GM12878 (cell line): ENCODE results near the gene APOBEC2. TPM values are rescaled to one million over a fixed set of nuclear protein-coding genes. Genes with fewer than 3 reads are reported as not detected.
A peak's percentile ranks its signal among the peaks of the same experiment; 100 is the strongest.

ENCODE experiments used
- ATAC-seq: fragments of 200-7000 bp; cut with Tn5 transposase; 3 replicates; pipeline ENCODE4 v1.9.1; 2020; ENCODE audit warnings: mild to moderate bottlenecking, moderate library complexity
- BruUV-seq: library from RNA; stranded (reverse); fragments of 400-500 nt; replicated peaks from 2 replicates; lab custom pipeline; 2021; lab: Mats Ljungman, UMichigan
- CTCF ChIA-PET: fragments of 300-600 bp; sonication (Branson Sonifier 250); formaldehyde crosslinking; extraction: SDS; loops from one replicate; lab custom pipeline; 2021; ENCODE audit warnings: inconsistent platforms; lab: Yijun Ruan, JAX
- POLR2A ChIA-PET: fragments of 350-600 bp; formaldehyde crosslinking; extraction: SDS; loops from one replicate; lab custom pipeline; 2021; ENCODE audit warnings: inconsistent platforms; lab: Charles Lee
- RAD21 ChIA-PET: fragments of 300-600 bp; sonication (Branson Sonifier 250); formaldehyde crosslinking; loops from one replicate; lab custom pipeline; 2023; ENCODE audit warnings: antibody characterized with exemption; ENCODE audit not compliant: unreplicated experiment; lab: Charles Lee
- SMC1A ChIA-PET: fragments of 300-600 bp; sonication (Branson Sonifier 250); formaldehyde crosslinking; loops from one replicate; lab custom pipeline; 2023; ENCODE audit not compliant: unreplicated experiment, uncharacterized antibody; lab: Charles Lee
- DNase-seq: peaks from one replicate; pipeline ENCODE4 v3.0.0-alpha.2; 2011; ENCODE audit warnings: low read depth, low spot score
- FAIRE-seq: peaks from 3 replicates; lab custom pipeline; 2011; peaks lifted over from hg19 to GRCh38; lab: Jason Lieb, UNC
- H2AFZ ChIP-seq: 2 replicates; pipeline ENCODE4 v1.6.0; 2011; ENCODE audit warnings: low read depth, low read length, control low read depth; ENCODE audit not compliant: control insufficient read depth
- H3K27ac ChIP-seq: 2 replicates; pipeline ENCODE4 v1.5.1; 2011; ENCODE audit warnings: control low read depth; ENCODE audit not compliant: control insufficient read depth, insufficient read depth
- H3K27me3 ChIP-seq, 2 experiments: replicated peaks in 1 of 2; 2 replicates each; pipeline versions ENCODE4 v1.6.0 to v1.6.1; 2011; ENCODE audit warnings: low read length in 1 of 2; ENCODE audit not compliant: control insufficient read depth in 2 of 2, insufficient read depth in 2 of 2
- H3K36me3 ChIP-seq, 2 experiments: 2 replicates each; pipeline ENCODE4 v1.5.1; 2011; ENCODE audit warnings: low read length in 1 of 2; ENCODE audit not compliant: control insufficient read depth in 2 of 2, insufficient read depth in 2 of 2
- H3K4me1 ChIP-seq: 2 replicates; pipeline ENCODE4 v1.6.1; 2011; ENCODE audit warnings: mild to moderate bottlenecking, low read length, moderate library complexity, mixed read lengths; ENCODE audit not compliant: control insufficient read depth, insufficient read depth
- H3K4me2 ChIP-seq: 2 replicates; pipeline ENCODE4 v1.6.0; 2011; ENCODE audit warnings: control low read depth; ENCODE audit not compliant: control insufficient read depth, insufficient read depth
- H3K4me3 ChIP-seq: fragments of 200-600 bp; sonication (generic); 2 replicates; pipeline ENCODE4 v1.5.1; 2016
- H3K79me2 ChIP-seq: 2 replicates; pipeline ENCODE4 v1.6.0; 2011; ENCODE audit warnings: low read length; ENCODE audit not compliant: control insufficient read depth, insufficient read depth
- H3K9ac ChIP-seq: 2 replicates; pipeline ENCODE4 v1.8.0; 2011; ENCODE audit warnings: low read length, control low read depth, mixed read lengths; ENCODE audit not compliant: control insufficient read depth, insufficient read depth
- H3K9me3 ChIP-seq: replicated peaks from 3 replicates; pipeline ENCODE4 v1.5.1; 2011; ENCODE audit warnings: mild to moderate bottlenecking, low read length; ENCODE audit not compliant: control insufficient read depth, insufficient read depth
- H4K20me1 ChIP-seq: 2 replicates; pipeline ENCODE4 v1.6.0; 2011; ENCODE audit not compliant: control insufficient read depth, insufficient read depth
- BCL11A ChIP-seq: IDR thresholded peaks from 2 replicates; pipeline ENCODE4 v1.6.1; 2011; ENCODE audit warnings: low read depth, low read length
- BRCA1 ChIP-seq: IDR thresholded peaks from 2 replicates; pipeline ENCODE4 v1.6.1; 2011; ENCODE audit warnings: low read depth, low read length, improper control_type of control experiment
- CTCF ChIP-seq, 3 experiments: IDR thresholded peaks in 2 of 3; conservative IDR thresholded peaks in 1 of 3; 2 replicates each; pipeline ENCODE4 v1.5.1; 2011; ENCODE audit warnings: low read depth in 3 of 3, low read length in 3 of 3, mild to moderate bottlenecking in 3 of 3, control low read depth in 2 of 3, moderate library complexity in 2 of 3, inconsistent platforms in 1 of 3, mixed read lengths in 1 of 3; ENCODE audit not compliant: control insufficient read depth in 2 of 3, insufficient read depth in 1 of 3; ENCODE audit errors: extremely low read depth in 1 of 3
- ESRRA ChIP-seq: IDR thresholded peaks from 2 replicates; pipeline ENCODE4 v1.6.1; 2012; ENCODE audit warnings: mild to moderate bottlenecking, low read length, improper control_type of control experiment
- KDM1A ChIP-seq: fragments of 200-600 bp; sonication (generic); IDR thresholded peaks from 2 replicates; pipeline ENCODE4 v1.6.1; 2016; ENCODE audit warnings: borderline replicate concordance
- RAD21 ChIP-seq: IDR thresholded peaks from 2 replicates; pipeline ENCODE4 v1.6.1; 2011; ENCODE audit warnings: mild to moderate bottlenecking, low read depth, low read length, moderate library complexity; ENCODE audit not compliant: insufficient read depth
- SMC3 ChIP-seq: IDR thresholded peaks from 2 replicates; pipeline ENCODE4 v1.6.1; 2011; ENCODE audit warnings: low read length, improper control_type of control experiment, borderline replicate concordance
- TCF3 ChIP-seq: IDR thresholded peaks from 2 replicates; pipeline ENCODE4 v1.6.1; 2012; ENCODE audit warnings: low read depth, mild to moderate bottlenecking, low read length, borderline replicate concordance; ENCODE audit not compliant: insufficient read depth
- WGBS: methylation state at CpG from one replicate; pipeline ENCODE4 v1.1.6; 2016; ENCODE audit warnings: low lambda C conversion rate; ENCODE audit not compliant: insufficient replicate concordance, insufficient coverage; ENCODE audit errors: missing lambda C conversion rate; 5-methylcytosine and 5-hydroxymethylcytosine counted together
- in situ Hi-C: fragments of 300-500 bp; cut with MboI; formaldehyde crosslinking; loops from 9 replicates; pipeline ENCODE4 v1.14.3; 2018; ENCODE audit warnings: mixed read lengths
- intact Hi-C: fragments of 100-400 bp; cut with micrococcal nuclease; formaldehyde crosslinking; loops from one replicate; pipeline ENCODE4 v1.14.2; 2022; ENCODE audit not compliant: unreplicated experiment
- polyA plus RNA-seq, 11 experiments: library from polyadenylated mRNA; depleted of rRNA in 4 of 11; unstranded in 6 of 11; stranded (reverse) in 5 of 11; fragments of >200 nt; fragmentation: Nextera tagmentation in 4 of 11; fragmentation: Illumina TruSeq in 1 of 11; extraction: Ambion mirVana in 4 of 11; extraction: Trizol in 1 of 11; gene quantifications; 1 replicate in 1 of 11; 2 replicates in 10 of 11; pipeline versions ENCODE4 v1.2.1 to v1.2.3, GENCODE V29; 2011 to 2016; ENCODE audit warnings: inconsistent platforms in 2 of 11, missing spikeins in 2 of 11, low read depth in 1 of 11
- total RNA-seq, 4 experiments: library from RNA; depleted of rRNA in 3 of 4; stranded (reverse); fragments of >200 nt in 3 of 4; fragmentation: Illumina TruSeq in 1 of 4; extraction: Trizol in 1 of 4; gene quantifications; 2 replicates each; pipeline versions ENCODE4 v1.2.1 to v1.2.3, GENCODE V29; 2013 to 2021

The APOBEC2 gene
- total and polyA plus RNA-seq, 10 of the 15 experiments (the other 5 are each of a cell fraction or from before 2014, with no cell fraction given), result 0.11 to 1.4 (median 0.87) TPM; not detected in 6

GRCh38 chr6:41039060-41039998 is 13.7 kb upstream of the APOBEC2 start, which contains the start of gene UNC5CL:
Gene UNC5CL, minus strand, starts transcription at chr6:41039221. Its CDS starts 4,147 bp downstream, at chr6:41035074.
- H3K36me3 ChIP-seq, result no peaks in the 10 kb centered on the region
- RAD21 ChIA-PET, result interaction anchor here (2.1 kb wide), 1 partner anchor 11 kb away, joined by 5 read pairs; no protein-coding TSS in a partner anchor
- no peak within 1 kb of the TSS for H3K9ac ChIP-seq
- no peaks in the 10 kb centered on the region for H3K79me2 ChIP-seq
- no peaks in the 10 kb centered on the region for H3K9me3 ChIP-seq
- no peaks in the 10 kb centered on the region for H4K20me1 ChIP-seq
- no peak within 1 kb of the TSS for H3K4me3 ChIP-seq
- DNase-seq (no peak), FAIRE-seq (no peak), ATAC-seq (peak; percentile 92)
- H3K4me1 ChIP-seq, result no peaks in the 10 kb centered on the region
- 50% methylated on average over 10 of the region's 10 CpGs for WGBS
- no peaks in the 10 kb centered on the region for H3K27me3 ChIP-seq
- no TSS peak for BruUV-seq
- CTCF ChIA-PET, result interaction anchor here (0.6 to 7.7 kb wide), 20 partner anchors 10 to 1339 kb away, joined by 3 to 62 read pairs (median 4); partner anchors contain the start of genes NFYA and OARD1
- in situ Hi-C loops (no loop called here), intact Hi-C loops (no loop called here)
- no peak within 1 kb of the TSS for H3K27ac ChIP-seq
- POLR2A ChIA-PET, result no interaction called here
- TF ChIP-seq ESRRA, result no peak
- TF ChIP-seq RAD21, result peak; percentile 43
- peak; percentile 35; the same call in 1 of the 2 replicates for TF ChIP-seq SMC3
- TF ChIP-seq BRCA1, result no peak
- peak; percentile 69 to 84 (median 77) for TF ChIP-seq CTCF (IDR thresholded peaks at IDR 0.05 in 2 of 3, conservative IDR thresholded peaks at IDR 0.05 in 1 of 3; ENCODE audit: control insufficient read depth in 2 of 3, extremely low read depth in 1 of 3, insufficient read depth in 1 of 3, low read depth in 3 of 3, low read length in 3 of 3)
- no peak for TF ChIP-seq KDM1A
- TF ChIP-seq BCL11A, result no peak
- TF ChIP-seq TCF3, result no peak
- H2AFZ ChIP-seq, result no peak within 1 kb of the TSS
- SMC1A ChIA-PET, result interaction anchor here (0.8 to 2.9 kb wide), 5 partner anchors 10 to 23 kb away, joined by 3 to 13 read pairs (median 3); partner anchors contain the start of gene APOBEC2
- H3K4me2 ChIP-seq, result no peak within 1 kb of the TSS
